Fibroblast of villous mesenchyme (primary cell): ENCODE results near the gene CDK13. TPM values are rescaled to one million over a fixed set of nuclear protein-coding genes. Genes with fewer than 3 reads are reported as not detected.

ENCODE experiments used
- DNase-seq: peaks from one replicate; pipeline ENCODE4 v3.0.0-alpha.2; 2010; ENCODE audit warnings: low read depth
- H3K4me3 ChIP-seq: 2 replicates; pipeline ENCODE4 v1.5.1; 2011; ENCODE audit warnings: low read depth, mild to moderate bottlenecking, low read length
- CTCF ChIP-seq: IDR thresholded peaks from 2 replicates; pipeline ENCODE4 v1.5.1; 2012; ENCODE audit warnings: low read depth, mild to moderate bottlenecking, low read length; ENCODE audit not compliant: insufficient read depth
- total RNA-seq: library from RNA; depleted of rRNA; stranded (reverse); fragments of >200 nt; gene quantifications from 2 replicates; pipeline ENCODE4 v1.2.3, GENCODE V29; 2012

The CDK13 gene
- total RNA-seq, 1 donor: 82.5 TPM

- no peak overlapping the region for H3K4me3 ChIP-seq
- no peak for DNase-seq
- no peak for TF ChIP-seq CTCF
Measured at GRCh38 chr7:40093631-40094350, 143.7 kb downstream of the CDK13 start.

GRCh38 chr7:40095230-40095629, 145.2 kb downstream of the CDK13 start:
- no peak for TF ChIP-seq CTCF
- no peak overlapping the region for H3K4me3 ChIP-seq
- no peak for DNase-seq

- H3K4me3 ChIP-seq: no peak overlapping the region
- DNase-seq: no peak
- TF ChIP-seq CTCF: no peak
Measured at GRCh38 chr7:40095695-40096327, 145.8 kb downstream of the CDK13 start.

- no peak overlapping the region for H3K4me3 ChIP-seq
- TF ChIP-seq CTCF: no peak
- DNase-seq: no peak
Measured at GRCh38 chr7:40097728-40098127, 147.7 kb downstream of the CDK13 start.

GRCh38 chr7:40098810-40099209, 148.8 kb downstream of the CDK13 start:
- no peak for DNase-seq
- no peak overlapping the region for H3K4me3 ChIP-seq
- no peak for TF ChIP-seq CTCF

- no peak for TF ChIP-seq CTCF
- DNase-seq: no peak
- no peak overlapping the region for H3K4me3 ChIP-seq
Measured at GRCh38 chr7:40099837-40100236, 149.8 kb downstream of the CDK13 start.

- DNase-seq: no peak
- no peak overlapping the region for H3K4me3 ChIP-seq
- TF ChIP-seq CTCF: no peak
Measured at GRCh38 chr7:40101201-40101600, 151.1 kb downstream of the CDK13 start.
